A549 (cell line): ENCODE results near the gene KIF5C. TPM values are rescaled to one million over a fixed set of nuclear protein-coding genes. Genes with fewer than 3 reads are reported as not detected.

ENCODE experiments used
- ATAC-seq, 2 experiments: fragments of 200-7000 bp in 1 of 2; fragments of >200 bp in 1 of 2; cut with Nextera tagmentation in 1 of 2; cut with Tn5 transposase in 1 of 2; 3 replicates each; pipeline versions ENCODE4 v1.8.0 to v1.9.1; 2018 to 2020; ENCODE audit warnings: mild to moderate bottlenecking in 1 of 2, moderate library complexity in 1 of 2
- CTCF ChIA-PET: fragments of 300-600 bp; sonication (Branson Sonifier 250); formaldehyde crosslinking; extraction: SDS; loops from one replicate; lab custom pipeline; 2021; ENCODE audit warnings: antibody characterized with exemption, inconsistent platforms; lab: Yijun Ruan, JAX
- POLR2A ChIA-PET: fragments of 350-600 bp; formaldehyde crosslinking; extraction: SDS; loops from one replicate; lab custom pipeline; 2021; ENCODE audit warnings: antibody characterized with exemption, inconsistent platforms; lab: Yijun Ruan, JAX
- DNase-seq, 2 experiments: peaks; one replicate each; pipeline versions ENCODE4 v3.0.0 to v3.0.0-alpha.2; 2011 to 2016; ENCODE audit warnings: low read depth in 1 of 2, low spot score in 1 of 2
- FAIRE-seq: peaks from 2 replicates; lab custom pipeline; 2011; peaks lifted over from hg19 to GRCh38; lab: Jason Lieb, UNC
- H3K27ac ChIP-seq, 2 experiments: fragments of >200 bp; sonication (Bioruptor Twin); formaldehyde crosslinking; 3 replicates each; pipeline ENCODE4 v1.5.1; 2016 to 2017
- H3K4me1 ChIP-seq: fragments of >200 bp; sonication (Bioruptor Twin); formaldehyde crosslinking; 3 replicates; pipeline ENCODE4 v1.6.1; 2016
- H3K4me2 ChIP-seq: fragments of >200 bp; sonication (Bioruptor Twin); formaldehyde crosslinking; 3 replicates; pipeline ENCODE4 v1.6.1; 2016
- H3K4me3 ChIP-seq: fragments of >200 bp; sonication (Bioruptor Twin); formaldehyde crosslinking; 3 replicates; pipeline ENCODE4 v1.5.1; 2016
- H3K9me3 ChIP-seq: fragments of >200 bp; sonication (Bioruptor Twin); formaldehyde crosslinking; 3 replicates; pipeline ENCODE4 v1.6.1; 2016
- CBX2 ChIP-seq: fragments of 200-600 bp; sonication (generic); IDR thresholded peaks from 2 replicates; pipeline ENCODE4 v1.6.1; 2016; ENCODE audit warnings: low read depth, mild to moderate bottlenecking, borderline replicate concordance
- CEBPB ChIP-seq, 2 experiments: fragments of >200 bp in 1 of 2; sonication (Bioruptor Twin) in 1 of 2; formaldehyde crosslinking in 1 of 2; IDR thresholded peaks; 2 replicates each; pipeline ENCODE4 v1.6.1; 2012 to 2016
- CHD2 ChIP-seq: fragments of 150-350 bp; IDR thresholded peaks from 2 replicates; pipeline ENCODE4 v1.6.1; 2014; ENCODE audit warnings: low read length; ENCODE audit not compliant: partially characterized antibody
- CTCF ChIP-seq: fragments of >200 bp; sonication (Bioruptor Twin); formaldehyde crosslinking; IDR thresholded peaks from 3 replicates; pipeline ENCODE4 v1.5.1; 2016
- E2F6 ChIP-seq: IDR thresholded peaks from 2 replicates; pipeline ENCODE4 v1.6.1; 2012; ENCODE audit warnings: low read depth, borderline replicate concordance
- EHMT2 ChIP-seq: fragments of 200-600 bp; sonication (generic); IDR thresholded peaks from 2 replicates; pipeline ENCODE4 v1.6.1; 2016; ENCODE audit warnings: antibody characterized with exemption, low read depth, mild to moderate bottlenecking, moderate library complexity
- EP300 ChIP-seq, 2 experiments: fragments of >200 bp; sonication (Bioruptor Twin); formaldehyde crosslinking; IDR thresholded peaks; 2 replicates in 1 of 2; 3 replicates in 1 of 2; pipeline ENCODE4 v1.6.1; 2016 to 2017
- ESRRA ChIP-seq: fragments of 150-350 bp; IDR thresholded peaks from 2 replicates; pipeline ENCODE4 v1.6.1; 2014; ENCODE audit warnings: mild to moderate bottlenecking, low read length, borderline replicate concordance
- GATA3 ChIP-seq: IDR thresholded peaks from 2 replicates; pipeline ENCODE4 v1.6.1; 2012; ENCODE audit warnings: borderline replicate concordance
- HDAC2 ChIP-seq: fragments of 200-600 bp; sonication (generic); IDR thresholded peaks from 2 replicates; pipeline ENCODE4 v1.6.1; 2016
- HMGXB4 ChIP-seq: fragments of 250-450 bp; sonication (Bioruptor Pico); IDR thresholded peaks from 2 replicates; pipeline ENCODE4 v1.5.0; 2021; ENCODE audit warnings: mild to moderate bottlenecking, moderate library complexity, borderline replicate concordance
- HOXB13 ChIP-seq: fragments of 250-450 bp; sonication (Bioruptor Pico); IDR thresholded peaks from 2 replicates; pipeline ENCODE4 v1.5.0; 2020; ENCODE audit warnings: low read depth, mild to moderate bottlenecking, moderate library complexity
- HOXB5 ChIP-seq: fragments of 250-450 bp; sonication (Bioruptor Pico); IDR thresholded peaks from 2 replicates; pipeline ENCODE4 v1.5.0; 2020; ENCODE audit warnings: mild to moderate bottlenecking, moderate library complexity
- KDM1A ChIP-seq: fragments of 200-600 bp; sonication (generic); IDR thresholded peaks from 2 replicates; pipeline ENCODE4 v1.6.1; 2016; ENCODE audit warnings: low read depth, mild to moderate bottlenecking
- KDM5A ChIP-seq: fragments of 200-600 bp; sonication (generic); IDR thresholded peaks from 2 replicates; pipeline ENCODE4 v1.6.1; 2016; ENCODE audit warnings: antibody characterized with exemption, mild to moderate bottlenecking
- MAFK ChIP-seq: fragments of 450-650 bp; IDR thresholded peaks from 2 replicates; pipeline ENCODE4 v1.6.1; 2014; ENCODE audit not compliant: partially characterized antibody
- NPAS2 ChIP-seq: fragments of 250-450 bp; sonication (Bioruptor Pico); IDR thresholded peaks from 2 replicates; pipeline ENCODE4 v1.8.0; 2022; ENCODE audit warnings: mild to moderate bottlenecking, moderate library complexity, borderline replicate concordance
- POLR2A ChIP-seq: IDR thresholded peaks from 2 replicates; pipeline ENCODE4 v1.6.1; 2012; ENCODE audit warnings: mild to moderate bottlenecking, low read length
- POLR2AphosphoS2 ChIP-seq: conservative IDR thresholded peaks from 2 replicates; pipeline ENCODE4 v1.6.1; 2012; ENCODE audit warnings: low read length, improper control_type of control experiment, inconsistent platforms
- RARB ChIP-seq: fragments of 250-450 bp; sonication (Bioruptor Pico); IDR thresholded peaks from 2 replicates; pipeline ENCODE4 v1.8.0; 2021; ENCODE audit warnings: mild to moderate bottlenecking, moderate library complexity
- RCOR1 ChIP-seq: fragments of 150-350 bp; IDR thresholded peaks from 2 replicates; pipeline ENCODE4 v1.6.1; 2014; ENCODE audit warnings: antibody characterized with exemption, low read length, low read depth
- SMC3 ChIP-seq: fragments of >200 bp; sonication (Bioruptor Twin); formaldehyde crosslinking; IDR thresholded peaks from 3 replicates; pipeline ENCODE4 v1.6.1; 2018; ENCODE audit warnings: inconsistent platforms
- TFCP2L1 ChIP-seq: fragments of 250-450 bp; sonication (Bioruptor Pico); IDR thresholded peaks from 2 replicates; pipeline ENCODE4 v1.5.0; 2021; ENCODE audit warnings: mild to moderate bottlenecking
- ZFP36 ChIP-seq: fragments of 450-650 bp; IDR thresholded peaks from 2 replicates; pipeline ENCODE4 v1.6.1; 2014; ENCODE audit warnings: borderline replicate concordance; ENCODE audit not compliant: partially characterized antibody
- ZNF302 ChIP-seq: fragments of 250-450 bp; sonication (Bioruptor Pico); IDR thresholded peaks from 2 replicates; pipeline ENCODE4 v1.9.0; 2021; ENCODE audit warnings: inconsistent platforms, mild to moderate bottlenecking, moderate library complexity
- ZSCAN20 ChIP-seq: fragments of 250-450 bp; sonication (Bioruptor Pico); IDR thresholded peaks from 2 replicates; pipeline ENCODE4 v1.8.0; 2022; ENCODE audit warnings: mild to moderate bottlenecking, moderate library complexity
- WGBS: methylation state at CpG from one replicate; pipeline ENCODE4 v1.1.6; 2017; ENCODE audit errors: missing lambda C conversion rate; 5-methylcytosine and 5-hydroxymethylcytosine counted together
- polyA plus RNA-seq, 4 experiments: library from polyadenylated mRNA; depleted of rRNA in 3 of 4; stranded (reverse); fragments of >200 nt; fragmentation: RNase III in 1 of 4; extraction: RNeasy Plus Mini Kit Qiagen cat#74134 plus additional on column Dnase treatment in 1 of 4; gene quantifications; 2 replicates in 3 of 4; 3 replicates in 1 of 4; pipeline ENCODE4 v1.2.3, GENCODE V29; 2011 to 2017

KIF5C gene
- polyA plus RNA-seq, 2 of the 4 experiments (the other 2 are of a cell fraction), result 0.27 to 0.30 TPM

- H3K4me2 ChIP-seq, result no peak overlapping the region
- DNase-seq, result no peak
- TF ChIP-seq CEBPB (IDR thresholded peaks at IDR 0.05), result no peak
- TF ChIP-seq, all 56 proteins: peak for 0
- H3K9me3 ChIP-seq, result no peaks in the 10 kb centered on the region
- ChIA-PET POLR2A (no interaction called here), CTCF (no interaction called here)
- no peak overlapping the region for H3K4me3 ChIP-seq
- WGBS, result 17% methylated on average over 6 of the region's 6 CpGs
- FAIRE-seq (no peak), ATAC-seq (no peak)
- no peaks in the 10 kb centered on the region for H3K4me1 ChIP-seq
- H3K27ac ChIP-seq, result no peak overlapping the region
These were observed 28.3 kb downstream of the KIF5C start for GRCh38 chr2:148903294-148903693.

GRCh38 chr2:148903979-148904378, 29.0 kb downstream of the KIF5C start:
- FAIRE-seq (no peak), ATAC-seq (no peak), DNase-seq (no peak)
- Histone ChIP-seq H3K4me3 (no peak overlapping the region), H3K27ac (no peak overlapping the region), H3K4me1 (no peaks in the 10 kb centered on the region), H3K9me3 (no peaks in the 10 kb centered on the region), H3K4me2 (no peak overlapping the region)
- TF ChIP-seq CTCF (no peak), NPAS2 (CRISPR knock-in tag) (no peak), CHD2 (no peak), TFCP2L1 (CRISPR knock-in tag) (no peak), E2F6 (no peak), POLR2AphosphoS2 (no peak), HDAC2 (no peak), KDM5A (no peak), ZNF302 (CRISPR knock-in tag) (no peak), ZFP36 (no peak), HOXB13 (CRISPR knock-in tag) (no peak), HOXB5 (CRISPR knock-in tag) (no peak), GATA3 (no peak), RCOR1 (no peak), MAFK (no peak), RARB (CRISPR knock-in tag) (no peak)
- WGBS, result 19% methylated on average over 4 of the region's 4 CpGs
- CTCF ChIA-PET, result no interaction called here
- POLR2A ChIA-PET, result no interaction called here

- H3K27ac ChIP-seq, result no peak overlapping the region
- 20% methylated on average over 4 of the region's 4 CpGs for WGBS
- H3K4me2 ChIP-seq, result no peak overlapping the region
- ATAC-seq, result no peak
- no peak for FAIRE-seq
- DNase-seq, result no peak
- H3K4me3 ChIP-seq, result no peak overlapping the region
- no peaks in the 10 kb centered on the region for H3K4me1 ChIP-seq
- ChIA-PET POLR2A (no interaction called here), CTCF (interaction anchor here (1.0 kb wide), 1 partner anchor 8 kb away, joined by 3 read pairs; no protein-coding TSS in a partner anchor)
- H3K9me3 ChIP-seq, result no peaks in the 10 kb centered on the region
- TF ChIP-seq POLR2A, result no peak
- TF ChIP-seq EP300 (IDR thresholded peaks at IDR 0.05), result no peak
- no peak for TF ChIP-seq CTCF
- TF ChIP-seq ESRRA, result no peak
- no peak for TF ChIP-seq CBX2
- no peak for TF ChIP-seq KDM1A
- TF ChIP-seq HMGXB4, result no peak
- no peak for TF ChIP-seq SMC3
- TF ChIP-seq ZSCAN20, result no peak
- no peak for TF ChIP-seq EHMT2
These were observed 31.1 kb downstream of the KIF5C start for GRCh38 chr2:148906124-148906523.
